Activated T-cell treated with anti-CD3 and anti-CD28 coated beads, Interleukin-2, amount 50 U/mL, for 4 hours (primary cell): Measurements from ENCODE around the gene C9orf85. TPM values are rescaled to one million over a fixed set of nuclear protein-coding genes. Genes with fewer than 3 reads are reported as not detected.

Experiments used
- ATAC-seq, 2 donors: fragments of 200-7000 bp; cut with Tn5 transposase; one replicate each; pipeline ENCODE4 v1.10.0; 2021
- DNase-seq: peaks from one replicate; pipeline ENCODE4 v3.0.0-alpha.2; 2020
- H3K27me3 Mint-ChIP-seq: one replicate; pipeline ENCODE4 v1.8.0; 2021; ENCODE audit warnings: low read depth, mixed read lengths
- H3K36me3 Mint-ChIP-seq: one replicate; pipeline ENCODE4 v1.8.0; 2022; ENCODE audit warnings: mixed read lengths; ENCODE audit not compliant: insufficient read depth
- H3K4me1 Mint-ChIP-seq: one replicate; pipeline ENCODE4 v1.8.0; 2021; ENCODE audit warnings: low read depth, mixed read lengths
- H3K4me3 Mint-ChIP-seq: one replicate; pipeline ENCODE4 v1.8.0; 2021; ENCODE audit warnings: mild to moderate bottlenecking, moderate library complexity, mixed read lengths
- H3K9me3 Mint-ChIP-seq: one replicate; pipeline ENCODE4 v1.8.0; 2021; ENCODE audit warnings: mixed read lengths
- total RNA-seq, 3 donors: library from RNA; stranded (reverse); gene quantifications; one replicate each; pipeline ENCODE4 v1.2.1, GENCODE V29; 2021

Gene C9orf85
- total RNA-seq, 3 donors from 2014 or later, result 9.0 to 11.4 (median 9.1) TPM

DNA sequence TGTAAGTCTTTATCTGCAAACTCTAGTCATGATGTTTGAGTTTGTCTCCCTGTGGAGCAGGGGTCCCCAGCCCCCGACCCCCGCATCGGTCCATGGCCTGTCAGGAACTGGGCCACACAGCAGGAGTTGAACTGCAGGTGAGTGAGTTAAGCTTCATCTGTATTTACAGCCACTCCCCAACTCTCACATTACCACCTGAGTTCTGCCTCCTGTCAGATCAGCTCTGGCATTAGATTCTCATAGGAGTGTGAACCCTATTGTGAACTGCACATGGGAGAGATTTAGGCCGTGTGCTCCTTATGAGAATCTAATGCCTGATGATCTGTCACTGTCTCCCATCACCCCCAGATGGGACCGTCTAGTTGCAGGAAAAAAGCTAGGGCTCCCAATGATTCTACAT, 7.0 kb downstream of the C9orf85 start:
- Mint-ChIP-seq H3K4me3 (no peak overlapping the region), H3K9me3 (no peaks in the 10 kb centered on the region), H3K4me1 (peaks cover 30% of the 10 kb centered on the region), H3K27me3 (no peaks in the 10 kb centered on the region), H3K36me3 (peaks cover 22% of the 10 kb centered on the region)
- DNase-seq (no peak), ATAC-seq (no peak)

DNA sequence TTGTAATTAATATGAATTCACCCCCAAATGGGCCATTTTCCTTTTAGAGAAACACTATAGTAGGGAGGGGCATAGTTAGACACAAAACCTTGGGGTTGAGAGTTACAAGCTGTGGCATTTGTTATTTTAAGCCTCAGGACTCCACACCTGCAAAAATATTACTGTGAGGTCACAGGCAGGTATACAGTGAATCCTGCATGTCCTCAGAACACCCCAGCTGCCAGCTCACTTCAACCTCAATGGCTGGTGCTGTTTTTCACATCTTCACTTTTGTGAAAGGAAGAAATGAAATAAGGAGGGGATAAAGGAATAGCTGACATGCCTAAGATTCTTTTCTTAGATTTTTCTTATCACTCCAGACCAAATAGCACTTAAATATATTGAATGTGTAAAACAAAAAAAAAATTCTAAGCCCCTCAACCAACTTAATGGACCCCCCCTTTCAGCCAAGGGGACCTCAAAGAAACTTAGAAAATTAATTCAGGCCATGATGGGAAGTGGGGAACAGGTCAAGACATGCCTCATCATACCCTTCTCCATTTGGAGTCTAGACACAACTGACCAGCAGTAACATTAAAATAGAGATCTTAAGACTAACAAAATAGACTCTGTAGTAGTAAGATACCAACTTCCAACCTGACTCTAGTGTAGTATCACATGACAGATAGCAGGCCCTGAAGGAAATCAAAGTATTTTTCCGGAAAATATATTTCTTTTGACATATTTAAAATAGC, 9.2 kb downstream of the C9orf85 start:
- H3K4me3 Mint-ChIP-seq, result no peak overlapping the region
- ATAC-seq (no peak), DNase-seq (no peak)
- H3K9me3 Mint-ChIP-seq, result no peaks in the 10 kb centered on the region
- H3K36me3 Mint-ChIP-seq, result peaks cover 27% of the 10 kb centered on the region
- peaks cover 18% of the 10 kb centered on the region for H3K4me1 Mint-ChIP-seq
- no peaks in the 10 kb centered on the region for H3K27me3 Mint-ChIP-seq

DNA sequence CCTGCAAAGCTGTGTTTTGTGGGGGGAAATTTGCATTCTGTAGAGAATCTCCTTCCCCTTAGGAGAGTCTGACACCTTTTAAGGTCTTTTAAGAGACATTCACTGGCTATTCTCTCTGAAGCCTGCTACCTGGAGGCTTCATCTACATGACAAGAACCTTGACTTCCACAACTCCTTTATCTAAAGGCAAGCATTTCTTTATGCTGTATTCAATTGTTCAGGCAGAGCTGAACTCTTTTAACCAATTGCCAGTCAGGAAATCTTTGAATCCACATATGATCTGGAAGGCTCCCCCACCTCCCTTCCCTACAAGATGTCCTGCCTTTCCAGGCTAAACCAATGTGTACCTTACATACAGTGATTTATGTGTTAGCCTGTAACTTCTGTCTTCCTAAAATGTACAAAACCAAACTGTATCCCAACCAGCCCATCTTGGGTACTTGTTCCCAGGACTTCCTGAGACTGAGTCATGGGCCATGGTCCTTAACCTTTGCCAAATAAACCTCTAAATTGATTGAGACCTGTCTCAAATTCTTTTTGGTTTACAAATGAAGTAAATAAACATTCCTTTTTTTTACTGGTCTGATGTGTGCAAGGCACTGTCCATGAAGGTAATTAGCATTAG, 9.9 kb downstream of the C9orf85 start:
- no peaks in the 10 kb centered on the region for H3K9me3 Mint-ChIP-seq
- peaks cover 14% of the 10 kb centered on the region for H3K4me1 Mint-ChIP-seq
- H3K36me3 Mint-ChIP-seq, result peaks cover 27% of the 10 kb centered on the region
- no peaks in the 10 kb centered on the region for H3K27me3 Mint-ChIP-seq
- no peak overlapping the region for H3K4me3 Mint-ChIP-seq
- ATAC-seq (no peak), DNase-seq (no peak)

DNA sequence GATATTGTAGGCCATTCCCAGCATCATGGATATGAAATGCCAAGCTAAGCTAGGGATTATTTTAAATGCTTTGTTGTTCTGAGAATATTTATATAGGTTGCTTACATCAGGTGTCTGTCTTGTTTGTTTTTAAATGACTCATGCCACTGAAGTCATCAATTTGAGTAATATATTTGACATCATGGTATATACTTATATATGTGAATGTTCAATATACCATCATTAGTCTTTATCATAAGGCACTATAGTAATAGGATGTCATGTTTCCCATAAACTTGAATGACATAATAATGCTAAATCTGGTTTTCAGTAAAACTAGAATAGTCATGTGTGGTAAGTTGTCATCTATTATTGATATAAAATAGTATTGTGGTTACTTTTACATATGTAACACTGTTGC, 13.1 kb downstream of the C9orf85 start:
- Mint-ChIP-seq H3K9me3 (no peaks in the 10 kb centered on the region), H3K4me3 (no peak overlapping the region), H3K27me3 (no peaks in the 10 kb centered on the region), H3K4me1 (peaks cover 4% of the 10 kb centered on the region), H3K36me3 (peaks cover 13% of the 10 kb centered on the region)
- DNase-seq, result no peak
- no peak for ATAC-seq

DNA sequence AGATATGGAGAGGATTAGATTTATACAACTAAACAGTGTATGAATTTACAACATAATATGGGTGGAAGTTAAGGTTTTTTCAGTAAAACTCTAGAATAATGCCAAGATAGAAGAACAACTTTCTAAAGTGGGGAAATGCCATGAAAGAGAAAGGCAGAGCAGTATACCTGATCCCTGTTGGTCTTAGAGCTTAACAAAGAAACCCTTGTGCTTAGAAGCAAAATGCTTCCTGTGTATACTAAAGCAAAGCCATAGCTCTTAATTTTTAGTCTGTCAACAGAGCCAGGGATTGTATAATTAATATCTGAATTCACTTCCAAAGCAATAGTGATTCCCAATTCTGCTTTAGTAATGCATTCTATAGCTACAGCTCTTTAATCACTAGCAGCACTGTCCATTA, 14.4 kb downstream of the C9orf85 start:
- ATAC-seq, result no peak
- no peaks in the 10 kb centered on the region for H3K9me3 Mint-ChIP-seq
- H3K4me1 Mint-ChIP-seq, result peaks cover 5% of the 10 kb centered on the region
- no peak for DNase-seq
- no peak overlapping the region for H3K4me3 Mint-ChIP-seq
- peaks cover 11% of the 10 kb centered on the region for H3K36me3 Mint-ChIP-seq
- no peaks in the 10 kb centered on the region for H3K27me3 Mint-ChIP-seq

DNA sequence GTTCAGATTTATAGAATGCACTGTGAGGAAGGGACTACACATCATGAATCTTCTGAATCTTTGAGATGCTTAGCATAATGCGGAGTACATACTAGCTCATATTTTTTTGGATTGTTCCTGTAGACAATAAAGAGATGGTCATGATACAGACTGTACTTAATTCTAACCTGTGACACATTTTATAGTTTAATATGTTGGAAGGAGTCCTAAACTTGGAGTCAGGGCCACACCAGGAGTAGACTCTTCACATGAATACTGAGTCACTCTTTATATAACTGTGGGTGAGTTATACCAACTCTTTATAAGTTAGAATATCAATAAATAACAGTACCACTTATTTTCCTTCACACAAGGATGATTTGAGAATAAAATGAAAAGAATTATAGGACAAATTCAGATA, 16.9 kb downstream of the C9orf85 start:
- Mint-ChIP-seq H3K4me3 (no peak overlapping the region), H3K4me1 (peaks cover 2% of the 10 kb centered on the region), H3K36me3 (peaks cover 14% of the 10 kb centered on the region), H3K9me3 (no peaks in the 10 kb centered on the region), H3K27me3 (no peaks in the 10 kb centered on the region)
- DNase-seq (no peak), ATAC-seq (no peak)

DNA sequence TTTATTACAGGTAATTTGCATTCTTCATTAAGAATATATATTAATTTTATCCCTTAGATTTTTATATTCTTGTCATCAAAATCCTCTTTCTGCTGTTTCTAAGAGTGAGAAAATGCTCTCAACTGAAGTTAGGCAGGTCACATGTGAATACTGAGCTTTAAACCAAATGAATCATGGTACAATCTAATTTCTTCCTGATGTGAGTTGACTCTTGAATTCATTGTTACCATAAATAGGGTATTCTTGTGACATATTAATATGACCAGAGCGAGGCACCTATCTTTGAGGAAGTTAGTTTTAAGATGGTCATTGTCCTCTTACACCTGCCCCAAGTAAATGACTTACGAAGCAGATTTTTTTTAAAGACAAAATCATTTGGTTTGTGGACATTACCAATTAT, 17.4 kb downstream of the C9orf85 start:
- DNase-seq, result no peak
- ATAC-seq, result no peak
- Mint-ChIP-seq H3K36me3 (peaks cover 14% of the 10 kb centered on the region), H3K9me3 (no peaks in the 10 kb centered on the region), H3K4me3 (no peak overlapping the region), H3K27me3 (no peaks in the 10 kb centered on the region), H3K4me1 (peaks cover 2% of the 10 kb centered on the region)

DNA sequence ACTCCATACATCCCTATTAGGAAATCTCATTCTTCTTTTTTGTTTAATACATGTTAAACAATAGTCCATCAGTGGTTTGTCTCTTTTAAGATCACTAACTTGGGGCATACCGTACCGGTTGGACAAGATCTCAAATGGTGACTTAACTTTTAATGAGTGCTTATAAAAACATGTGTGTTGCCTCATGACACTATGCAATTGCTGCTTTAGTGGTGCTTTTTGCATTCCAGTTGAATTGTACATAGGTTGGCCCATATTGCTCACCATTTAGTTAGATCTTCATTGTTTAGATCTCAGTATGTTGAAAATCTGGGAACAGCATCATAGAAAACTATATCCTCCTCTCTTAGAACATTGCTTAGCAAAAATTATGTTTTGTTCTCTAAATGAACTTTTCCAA, 17.8 kb downstream of the C9orf85 start:
- Mint-ChIP-seq H3K4me1 (peaks cover 2% of the 10 kb centered on the region), H3K27me3 (no peaks in the 10 kb centered on the region), H3K9me3 (no peaks in the 10 kb centered on the region), H3K4me3 (no peak overlapping the region), H3K36me3 (peaks cover 11% of the 10 kb centered on the region)
- ATAC-seq, result no peak
- DNase-seq, result no peak

DNA sequence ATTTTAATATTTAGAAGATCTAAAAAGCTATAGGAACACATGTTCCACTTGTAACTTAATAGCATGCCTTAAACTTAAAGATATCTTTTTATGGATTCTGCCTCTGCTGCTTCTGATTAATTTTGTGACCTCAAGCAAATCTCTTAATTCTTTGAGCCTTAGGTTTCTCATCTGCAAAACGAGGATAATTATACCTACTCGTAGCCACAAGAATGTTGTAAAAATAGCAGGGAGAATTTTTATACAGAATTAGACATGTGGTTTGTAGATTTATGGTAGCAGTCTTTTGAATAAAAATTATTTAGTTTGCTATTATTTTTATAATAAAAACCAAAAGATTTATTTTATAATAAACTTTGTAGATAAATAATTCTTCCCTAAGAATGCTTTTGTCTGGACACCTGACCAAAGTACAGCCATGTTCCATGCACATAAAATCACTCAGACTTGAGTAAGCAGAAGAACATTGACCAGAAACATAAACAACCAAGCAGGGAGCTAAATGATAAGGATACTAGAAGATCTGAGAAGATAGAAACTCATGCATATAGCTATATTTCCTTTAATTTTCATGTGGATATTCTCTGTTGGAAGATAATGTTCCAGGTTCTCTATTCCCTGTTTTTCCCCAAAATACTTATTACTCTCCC, 18.5 kb downstream of the C9orf85 start:
- DNase-seq (no peak), ATAC-seq (no peak)
- Mint-ChIP-seq H3K9me3 (no peaks in the 10 kb centered on the region), H3K4me1 (peaks cover 2% of the 10 kb centered on the region), H3K36me3 (peaks cover 9% of the 10 kb centered on the region), H3K4me3 (no peak overlapping the region), H3K27me3 (no peaks in the 10 kb centered on the region)

DNA sequence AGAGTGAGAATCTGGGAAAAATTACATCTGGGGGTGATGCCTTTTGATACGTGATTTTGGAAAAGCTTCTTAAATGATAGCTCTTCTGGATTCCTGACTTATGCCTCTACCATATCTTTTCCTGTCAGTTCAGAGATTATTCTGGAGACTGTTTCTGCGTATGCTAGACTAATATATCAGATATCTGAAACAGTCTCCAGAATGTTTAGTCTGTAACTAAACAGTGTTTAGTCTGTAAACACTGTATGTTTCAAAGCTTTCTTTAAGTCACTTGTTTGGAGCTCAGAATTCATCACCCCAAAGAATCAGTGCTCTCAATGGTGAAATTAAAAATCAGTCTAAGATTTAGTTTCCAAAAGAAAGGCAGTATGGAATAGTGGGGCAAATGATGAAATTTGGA, 19.7 kb downstream of the C9orf85 start:
- Mint-ChIP-seq H3K4me3 (no peak overlapping the region), H3K4me1 (peaks cover 14% of the 10 kb centered on the region), H3K27me3 (no peaks in the 10 kb centered on the region), H3K36me3 (peaks cover 13% of the 10 kb centered on the region), H3K9me3 (no peaks in the 10 kb centered on the region)
- no peak for DNase-seq
- ATAC-seq, result no peak

DNA sequence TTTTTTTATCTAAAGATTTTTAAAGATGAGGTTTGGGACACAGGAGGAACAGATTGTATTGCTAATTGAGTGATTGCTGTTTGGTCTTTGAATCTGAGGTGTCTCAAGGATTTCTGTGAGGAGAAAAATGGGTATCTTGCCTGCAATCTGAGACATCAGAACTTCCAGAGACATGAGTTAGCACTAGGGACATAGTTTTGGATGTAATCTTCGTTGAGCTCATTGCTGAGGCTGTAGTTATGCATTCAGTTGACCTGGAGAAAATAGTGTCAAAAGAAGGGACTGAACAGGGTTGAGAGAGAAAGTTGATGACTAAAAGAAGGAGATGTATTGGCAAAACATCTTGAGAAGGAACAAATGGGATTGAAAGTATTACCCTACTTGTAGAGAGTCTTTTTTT, 24.6 kb downstream of the C9orf85 start:
- ATAC-seq (no peak), DNase-seq (no peak)
- peaks cover 21% of the 10 kb centered on the region for H3K4me1 Mint-ChIP-seq
- H3K4me3 Mint-ChIP-seq, result no peak overlapping the region
- H3K36me3 Mint-ChIP-seq, result peaks cover 13% of the 10 kb centered on the region
- H3K9me3 Mint-ChIP-seq, result no peaks in the 10 kb centered on the region
- no peaks in the 10 kb centered on the region for H3K27me3 Mint-ChIP-seq

DNA sequence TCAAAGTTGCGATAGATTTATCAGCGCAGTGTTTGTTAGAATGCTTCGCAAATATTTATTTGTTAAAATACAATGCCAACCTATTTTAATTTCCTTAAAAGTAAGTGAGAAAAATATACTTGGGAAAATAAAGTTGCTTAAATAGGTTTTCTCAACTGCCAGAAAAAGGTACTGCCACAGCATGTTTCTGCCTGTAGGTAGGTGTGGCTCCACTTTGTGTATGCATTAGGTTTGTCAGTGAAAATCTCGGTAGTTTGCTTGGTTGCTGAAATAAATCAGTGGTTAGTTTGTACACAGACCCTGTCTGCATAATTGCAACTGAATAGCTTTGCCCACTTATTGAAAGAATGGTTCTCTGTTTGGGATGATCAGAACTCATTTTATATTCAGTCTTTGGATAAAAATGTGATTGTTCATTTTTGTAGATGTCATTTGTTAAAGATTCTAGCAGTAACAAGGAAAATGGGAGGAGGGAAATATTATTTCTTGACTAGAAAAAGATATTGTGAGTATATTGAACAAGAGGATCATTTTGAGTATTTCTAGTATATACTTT, 25.7 kb downstream of the C9orf85 start:
- Mint-ChIP-seq H3K4me3 (no peak overlapping the region), H3K27me3 (no peaks in the 10 kb centered on the region), H3K4me1 (peaks cover 31% of the 10 kb centered on the region), H3K9me3 (no peaks in the 10 kb centered on the region), H3K36me3 (peaks cover 7% of the 10 kb centered on the region)
- ATAC-seq (no peak), DNase-seq (no peak)

DNA sequence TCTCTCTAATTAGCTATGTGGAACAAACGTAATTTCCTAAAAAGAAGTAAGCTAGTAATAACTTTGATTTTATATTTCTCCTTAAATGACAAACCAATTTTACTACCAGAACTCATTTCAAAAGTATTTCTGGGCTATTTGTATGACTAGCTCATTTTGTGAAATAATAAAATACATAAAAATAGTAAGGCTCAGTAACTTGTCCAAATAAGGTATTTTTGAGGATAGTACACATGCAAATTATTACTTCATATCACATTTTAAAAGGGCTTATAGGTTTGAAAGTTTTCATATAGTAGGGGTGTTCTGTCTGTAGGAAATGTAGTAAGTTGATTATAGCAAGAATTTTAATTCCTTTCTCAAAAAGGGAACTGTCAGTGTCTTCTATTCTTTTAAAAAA, 26.5 kb downstream of the C9orf85 start:
- H3K4me3 Mint-ChIP-seq, result no peak overlapping the region
- H3K36me3 Mint-ChIP-seq, result peaks cover 4% of the 10 kb centered on the region
- H3K4me1 Mint-ChIP-seq, result peaks cover 31% of the 10 kb centered on the region
- DNase-seq (no peak), ATAC-seq (no peak)
- H3K9me3 Mint-ChIP-seq, result no peaks in the 10 kb centered on the region
- no peaks in the 10 kb centered on the region for H3K27me3 Mint-ChIP-seq

DNA sequence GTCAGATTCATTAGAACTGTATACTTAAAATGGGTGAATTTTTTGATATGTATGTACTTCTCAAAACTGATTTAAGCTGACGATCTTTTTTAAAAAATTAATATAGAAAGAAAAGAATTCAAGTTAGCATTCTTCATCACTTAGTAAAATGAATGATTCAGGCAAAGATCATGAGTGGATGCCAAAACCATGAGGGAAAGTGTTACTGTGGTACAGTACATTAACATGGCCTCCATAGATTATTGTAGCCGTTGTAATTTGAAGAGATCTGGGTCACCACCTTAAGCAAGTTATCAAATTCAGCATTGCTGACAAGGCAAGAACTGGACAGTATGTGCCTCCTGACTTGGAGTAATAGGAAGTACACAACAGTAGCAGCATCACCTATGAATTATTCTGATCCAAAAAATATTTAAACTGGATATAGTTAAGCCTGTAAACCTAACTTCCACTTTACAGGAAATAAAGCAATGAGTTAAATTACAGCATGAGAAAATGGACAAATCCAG, 29.7 kb downstream of the C9orf85 start:
- H3K4me1 Mint-ChIP-seq, result peaks cover 21% of the 10 kb centered on the region
- no peaks in the 10 kb centered on the region for H3K27me3 Mint-ChIP-seq
- ATAC-seq, result no peak
- no peak overlapping the region for H3K4me3 Mint-ChIP-seq
- no peak for DNase-seq
- no peaks in the 10 kb centered on the region for H3K9me3 Mint-ChIP-seq
- H3K36me3 Mint-ChIP-seq, result no peaks in the 10 kb centered on the region
